ENCODE results near the gene GRID1. TPM values are rescaled to one million over a fixed set of nuclear protein-coding genes. Genes with fewer than 3 reads are reported as not detected.

The GRID1 gene
- total RNA-seq, 2 donors from 2014 or later: 0.27 to 0.85 TPM

GRCh38 chr10:86218160-86218559 lies 148.4 kb downstream of the GRID1 start:
- TF ChIP-seq CTCF (IDR thresholded peaks at IDR 0.05): no peak
- H3K27ac ChIP-seq: no peak overlapping the region
- no peaks in the 10 kb centered on the region for H3K9me3 ChIP-seq
- H3K36me3 ChIP-seq: no peaks in the 10 kb centered on the region
- DNase-seq (ENCODE audit: low spot score): no peak
- no peak for ATAC-seq (ENCODE audit: insufficient number of reproducible peaks, low FRiP score, low read depth)
- no peaks in the 10 kb centered on the region for H3K27me3 ChIP-seq (replicated peaks; ENCODE audit: insufficient read depth)
- H3K4me1 ChIP-seq (ENCODE audit: control insufficient read depth in 1 of 2, low read depth in 2 of 2): no peaks in the 10 kb centered on the region
- H3K4me3 ChIP-seq: no peak overlapping the region

- no peak for TF ChIP-seq CTCF (IDR thresholded peaks at IDR 0.05)
- no peaks in the 10 kb centered on the region for H3K4me1 ChIP-seq (ENCODE audit: control insufficient read depth in 1 of 2, low read depth in 2 of 2)
- no peak overlapping the region for H3K27ac ChIP-seq
- DNase-seq (ENCODE audit: low spot score) (no peak), ATAC-seq (ENCODE audit: insufficient number of reproducible peaks, low FRiP score, low read depth) (no peak)
- no peaks in the 10 kb centered on the region for H3K27me3 ChIP-seq (replicated peaks; ENCODE audit: insufficient read depth)
- no peaks in the 10 kb centered on the region for H3K9me3 ChIP-seq
- no peaks in the 10 kb centered on the region for H3K36me3 ChIP-seq
- no peak overlapping the region for H3K4me3 ChIP-seq
Observed at GRCh38 chr10:86217371-86218080, 149.1 kb downstream of the GRID1 start.

- H3K4me3 ChIP-seq: no peak overlapping the region
- H3K27ac ChIP-seq: no peak overlapping the region
- no peak for ATAC-seq (ENCODE audit: insufficient number of reproducible peaks, low FRiP score, low read depth)
- H3K36me3 ChIP-seq: no peaks in the 10 kb centered on the region
- no peaks in the 10 kb centered on the region for H3K9me3 ChIP-seq
- DNase-seq (ENCODE audit: low spot score): no peak
- TF ChIP-seq CTCF (IDR thresholded peaks at IDR 0.05): no peak
- H3K27me3 ChIP-seq (replicated peaks; ENCODE audit: insufficient read depth): no peaks in the 10 kb centered on the region
- H3K4me1 ChIP-seq (ENCODE audit: control insufficient read depth in 1 of 2, low read depth in 2 of 2): no peaks in the 10 kb centered on the region
Observed at GRCh38 chr10:86216886-86217285, 149.7 kb downstream of the GRID1 start.

GRCh38 chr10:86215712-86216111 lies 150.9 kb downstream of the GRID1 start:
- H3K9me3 ChIP-seq: no peaks in the 10 kb centered on the region
- H3K36me3 ChIP-seq: no peaks in the 10 kb centered on the region
- no peak overlapping the region for H3K27ac ChIP-seq
- ATAC-seq (ENCODE audit: insufficient number of reproducible peaks, low FRiP score, low read depth) (no peak), DNase-seq (ENCODE audit: low spot score) (no peak)
- H3K27me3 ChIP-seq (replicated peaks; ENCODE audit: insufficient read depth): no peaks in the 10 kb centered on the region
- H3K4me3 ChIP-seq: no peak overlapping the region
- TF ChIP-seq CTCF (IDR thresholded peaks at IDR 0.05): no peak
- H3K4me1 ChIP-seq (ENCODE audit: control insufficient read depth in 1 of 2, low read depth in 2 of 2): no peaks in the 10 kb centered on the region

GRCh38 chr10:86215046-86215445 lies 151.5 kb downstream of the GRID1 start:
- ATAC-seq (ENCODE audit: insufficient number of reproducible peaks, low FRiP score, low read depth) (no peak), DNase-seq (ENCODE audit: low spot score) (no peak)
- no peaks in the 10 kb centered on the region for H3K27me3 ChIP-seq (replicated peaks; ENCODE audit: insufficient read depth)
- no peak overlapping the region for H3K27ac ChIP-seq
- no peaks in the 10 kb centered on the region for H3K9me3 ChIP-seq
- H3K4me3 ChIP-seq: no peak overlapping the region
- no peak for TF ChIP-seq CTCF (IDR thresholded peaks at IDR 0.05)
- H3K36me3 ChIP-seq: no peaks in the 10 kb centered on the region
- no peaks in the 10 kb centered on the region for H3K4me1 ChIP-seq (ENCODE audit: control insufficient read depth in 1 of 2, low read depth in 2 of 2)
